WTC11 (cell line): Measurements from ENCODE around the gene DNAJC6.

ENCODE experiments used
- CTCF ChIP-seq: fragments of 200-600 bp; IDR thresholded peaks from 2 replicates; pipeline ENCODE4 v1.8.0; 2022; ENCODE audit warnings: antibody characterized with exemption
- EMX1 ChIP-seq: fragments of 250-450 bp; sonication (Bioruptor Pico); IDR thresholded peaks from 2 replicates; pipeline ENCODE4 v1.8.0; 2021; ENCODE audit warnings: mild to moderate bottlenecking
- IRF1 ChIP-seq: sonication (generic); formaldehyde crosslinking; IDR thresholded peaks from 2 replicates; pipeline ENCODE4 v1.8.0; 2023; ENCODE audit warnings: missing genetic modification reagents
- USF2 ChIP-seq: sonication (generic); formaldehyde crosslinking; IDR thresholded peaks from 2 replicates; pipeline ENCODE4 v1.8.1; 2023; ENCODE audit warnings: mild to moderate bottlenecking, missing genetic modification reagents, moderate library complexity

- TF ChIP-seq USF2 (CRISPR knock-in tag) (no peak), CTCF (no peak), IRF1 (CRISPR knock-in tag) (no peak), EMX1 (CRISPR knock-in tag) (no peak)
Measured at GRCh38 chr1:65357291-65357960, 48.1 kb downstream of the DNAJC6 start.
